Skin of body (tissue), 2 donors: ENCODE measurements around the gene CGB7. TPM values are rescaled to one million over a fixed set of nuclear protein-coding genes. Genes with fewer than 3 reads are reported as not detected.
"Not testable (repeated sequence)": the region's sequence is repeated elsewhere in the genome, so short reads cannot be mapped to it uniquely, and the experiment has no call there.

Experiments used
- DNase-seq: peaks from one replicate; lab custom pipeline; 2025; lab: John Stamatoyannopoulos, UW
- total RNA-seq: library from RNA; depleted of rRNA; stranded (reverse); fragments of >200 nt; gene quantifications from one replicate; pipeline ENCODE4 v1.2.3, GENCODE V29; 2014

CGB7 gene
- total RNA-seq, 1 donor from 2014 or later = 0.49 TPM

- DNase-seq = no peak
Measured at GRCh38 chr19:49073514-49074378, 16.2 kb upstream of the CGB7 start.

- no peak for DNase-seq
Measured at GRCh38 chr19:49071860-49072547, 14.5 kb upstream of the CGB7 start.

- no peak for DNase-seq
Measured at GRCh38 chr19:49070416-49070815, 12.9 kb upstream of the CGB7 start.

- no peak for DNase-seq
Measured at GRCh38 chr19:49069026-49069425, 11.5 kb upstream of the CGB7 start.

- DNase-seq = no peak
Measured at GRCh38 chr19:49067554-49067953, 10.0 kb upstream of the CGB7 start.

- no peak for DNase-seq
Measured at GRCh38 chr19:49065905-49066512, 8.5 kb upstream of the CGB7 start.

- no peak for DNase-seq
Measured at GRCh38 chr19:49064768-49065611, 7.4 kb upstream of the CGB7 start, which contains the start of gene NTF4. Gene NTF4 (minus strand): TSS chr19:49064818. CDS start chr19:49061997, 2,821 bp downstream.

GRCh38 chr19:49064029-49064629 lies 6.6 kb upstream of the CGB7 start:
- DNase-seq = no peak

- DNase-seq = no peak
Measured at GRCh38 chr19:49061445-49061844, 3.9 kb upstream of the CGB7 start.

GRCh38 chr19:49061000-49061399 lies 3.5 kb upstream of the CGB7 start:
- no peak for DNase-seq

- DNase-seq = no peak
Measured at GRCh38 chr19:49059053-49059452, 1.5 kb upstream of the CGB7 start.

GRCh38 chr19:49058562-49058961 lies 1.0 kb upstream of the CGB7 start:
- DNase-seq = no peak

GRCh38 chr19:49056902-49057596 lies 500 bp downstream of the CGB7 start:
- not testable (repeated sequence) for DNase-seq

GRCh38 chr19:49056101-49056901 lies 1.2 kb downstream of the CGB7 start:
- no peak for DNase-seq

GRCh38 chr19:49050376-49051033 lies 7.0 kb downstream of the CGB7 start:
- not testable (repeated sequence) for DNase-seq

GRCh38 chr19:49049834-49050233 lies 7.7 kb downstream of the CGB7 start:
- not testable (repeated sequence) for DNase-seq

GRCh38 chr19:49049011-49049410 lies 8.5 kb downstream of the CGB7 start, which contains the start of gene CGB8:
Gene CGB8 (minus strand): TSS chr19:49049111. CDS start chr19:49048739, 372 bp downstream.
- DNase-seq = not testable (repeated sequence)

- DNase-seq = not testable (repeated sequence)
Measured at GRCh38 chr19:49043548-49043947, 14.0 kb downstream of the CGB7 start, which contains the start of gene CGB5. Gene CGB5 (plus strand): TSS chr19:49043848. CDS start chr19:49044210, 362 bp downstream.
